ENCODE results near the gene AHRR.
A peak's percentile ranks its signal among the peaks of the same experiment; 100 is the strongest.
"Not testable (repeated sequence)": the region's sequence is repeated elsewhere in the genome, so short reads cannot be mapped to it uniquely, and the experiment has no call there.

Gene AHRR

DNA sequence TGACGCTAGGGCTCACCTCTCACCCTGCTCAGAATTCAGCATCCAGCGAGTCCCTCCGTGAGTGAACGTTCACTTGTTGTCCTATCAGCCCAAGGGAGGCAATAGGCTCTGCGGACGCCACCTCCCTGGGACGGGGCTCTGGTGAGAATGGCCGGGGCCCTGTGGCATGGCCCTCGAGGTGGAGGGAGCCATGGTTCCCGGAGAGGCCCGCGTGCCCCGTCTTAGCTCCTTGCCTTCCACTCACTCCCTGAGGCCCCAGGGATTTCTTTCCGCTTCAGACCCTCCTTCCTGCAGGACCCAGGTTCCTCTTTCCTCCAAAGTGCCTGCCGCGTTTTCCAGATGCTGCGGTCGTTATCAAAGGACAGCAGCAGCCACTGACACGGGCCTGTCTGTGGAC lies 142.9 kb downstream of the AHRR start:
- DNase-seq: no peak

DNA sequence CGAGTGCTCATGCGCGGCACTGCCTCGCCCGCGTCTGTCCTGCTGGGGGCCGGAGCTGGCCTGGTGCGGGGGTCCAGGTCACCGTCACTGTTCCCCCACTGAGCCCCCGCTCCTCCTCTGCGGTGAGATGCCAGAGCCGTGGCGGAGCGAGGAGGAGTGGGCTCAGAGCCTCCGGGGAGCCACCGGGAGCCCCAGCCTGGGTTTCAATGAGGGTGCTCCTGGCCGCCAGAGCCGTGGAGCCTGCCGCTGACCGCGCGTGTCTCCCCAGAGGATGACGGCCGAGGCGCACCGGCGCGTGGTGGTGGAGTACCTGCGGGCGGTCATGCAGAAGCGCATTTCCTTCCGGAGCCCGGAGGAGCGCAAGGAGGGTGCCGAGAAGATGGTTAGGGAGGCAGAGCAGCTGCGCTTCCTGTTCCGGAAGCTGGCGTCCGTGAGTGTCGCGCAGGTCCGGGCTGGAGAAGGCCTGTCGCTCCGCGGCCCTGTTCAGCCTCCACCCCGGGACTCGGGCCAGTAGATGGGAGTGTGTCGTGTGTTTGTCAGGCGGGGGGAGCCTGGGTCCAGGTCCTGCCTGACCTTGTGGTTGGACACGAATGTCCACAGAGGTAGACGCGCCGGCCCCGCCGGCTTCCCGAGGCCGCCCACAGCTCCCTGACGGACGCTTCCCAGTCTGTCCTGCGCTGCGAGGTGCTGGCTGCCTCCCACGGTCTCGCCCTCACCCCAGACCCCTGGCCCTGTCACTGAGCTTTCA lies 143.5 kb downstream of the AHRR start:
- DNase-seq: no peak

DNA sequence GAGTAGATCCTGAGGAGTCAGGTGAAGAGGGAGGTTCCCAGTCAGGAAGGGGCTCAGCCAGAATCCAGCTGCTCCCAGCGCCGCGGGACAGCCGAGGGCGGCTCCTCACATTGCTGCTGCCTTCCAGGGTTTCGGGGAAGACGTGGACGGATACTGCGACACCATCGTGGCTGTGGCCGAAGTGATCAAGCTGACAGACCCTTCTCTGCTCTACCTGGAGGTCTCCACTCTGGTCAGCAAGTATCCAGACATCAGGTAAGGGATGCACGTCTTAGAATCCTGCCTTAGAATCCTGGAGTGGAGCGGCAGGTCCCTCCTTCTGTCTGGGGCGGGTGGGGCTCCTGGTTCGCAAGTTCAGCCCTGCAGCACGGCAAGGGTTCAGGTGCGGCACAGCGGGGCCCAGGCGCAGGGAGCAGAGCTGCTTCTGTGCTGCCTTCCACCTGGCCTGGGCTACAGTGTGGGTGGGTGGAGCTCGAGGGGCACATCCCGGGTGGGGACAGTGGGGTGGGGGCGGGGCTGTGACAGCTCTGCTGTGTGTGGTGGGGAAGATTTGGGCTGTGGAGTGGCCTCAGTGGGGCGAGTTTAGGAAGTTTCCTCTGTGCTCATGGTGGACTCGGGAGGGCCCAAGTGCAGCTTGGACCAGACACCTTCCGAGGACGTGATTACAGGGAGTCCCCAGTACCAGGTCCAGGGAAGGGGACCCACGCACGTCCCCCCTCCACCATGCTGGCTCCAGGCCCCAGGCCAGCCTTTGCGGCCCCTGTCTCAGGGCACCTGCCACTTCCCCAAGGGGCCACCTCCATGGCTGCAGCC lies 144.3 kb downstream of the AHRR start:
- no peak for DNase-seq

DNA sequence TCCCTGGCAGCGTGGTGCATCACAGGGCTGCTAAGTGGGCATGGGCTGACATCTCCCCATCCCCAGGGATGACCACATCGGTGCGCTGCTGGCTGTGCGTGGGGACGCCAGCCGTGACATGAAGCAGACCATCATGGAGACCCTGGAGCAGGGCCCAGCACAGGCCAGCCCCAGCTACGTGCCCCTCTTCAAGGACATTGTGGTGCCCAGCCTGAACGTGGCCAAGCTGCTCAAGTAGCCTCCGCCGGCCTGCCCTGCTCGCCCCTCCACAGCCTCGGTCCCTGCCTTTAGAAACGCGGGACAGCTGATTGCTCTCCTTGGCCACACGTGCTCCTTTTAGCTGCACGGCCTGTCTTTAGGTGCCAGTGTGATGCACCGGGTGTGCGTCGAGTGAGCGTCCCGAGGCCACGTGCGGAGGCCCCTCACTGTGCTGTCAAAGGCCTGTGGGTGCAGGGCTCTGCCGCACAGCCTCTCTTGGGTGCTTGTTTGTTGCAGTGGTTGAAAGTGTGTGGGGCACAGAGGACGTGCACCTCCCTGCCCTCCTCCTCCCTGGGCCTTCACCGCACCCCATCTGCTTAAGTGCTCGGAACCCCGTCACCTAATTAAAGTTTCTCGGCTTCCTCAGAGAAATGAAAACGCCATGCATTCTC lies 145.3 kb downstream of the AHRR start:
- DNase-seq: no peak

DNA sequence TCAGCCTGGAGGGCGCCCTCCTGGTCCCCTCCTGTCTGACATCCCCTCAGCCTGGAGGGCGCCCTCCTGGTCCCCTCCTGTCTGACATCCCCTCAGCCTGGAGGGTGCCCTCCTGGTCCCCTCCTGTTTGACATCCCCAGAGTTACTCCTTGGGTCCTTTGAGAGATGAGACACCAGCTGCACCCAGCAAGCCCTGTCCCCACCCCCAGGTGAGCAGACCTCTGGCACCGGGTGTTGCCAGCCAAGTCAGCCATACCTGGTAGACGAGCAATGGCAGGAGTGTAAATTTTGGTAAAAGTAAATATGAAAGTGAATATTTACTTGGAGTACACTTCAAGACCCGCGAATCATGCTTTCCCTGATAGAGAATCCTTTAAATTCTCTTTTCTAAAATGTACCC lies 146.9 kb downstream of the AHRR start:
- DNase-seq: no peak

DNA sequence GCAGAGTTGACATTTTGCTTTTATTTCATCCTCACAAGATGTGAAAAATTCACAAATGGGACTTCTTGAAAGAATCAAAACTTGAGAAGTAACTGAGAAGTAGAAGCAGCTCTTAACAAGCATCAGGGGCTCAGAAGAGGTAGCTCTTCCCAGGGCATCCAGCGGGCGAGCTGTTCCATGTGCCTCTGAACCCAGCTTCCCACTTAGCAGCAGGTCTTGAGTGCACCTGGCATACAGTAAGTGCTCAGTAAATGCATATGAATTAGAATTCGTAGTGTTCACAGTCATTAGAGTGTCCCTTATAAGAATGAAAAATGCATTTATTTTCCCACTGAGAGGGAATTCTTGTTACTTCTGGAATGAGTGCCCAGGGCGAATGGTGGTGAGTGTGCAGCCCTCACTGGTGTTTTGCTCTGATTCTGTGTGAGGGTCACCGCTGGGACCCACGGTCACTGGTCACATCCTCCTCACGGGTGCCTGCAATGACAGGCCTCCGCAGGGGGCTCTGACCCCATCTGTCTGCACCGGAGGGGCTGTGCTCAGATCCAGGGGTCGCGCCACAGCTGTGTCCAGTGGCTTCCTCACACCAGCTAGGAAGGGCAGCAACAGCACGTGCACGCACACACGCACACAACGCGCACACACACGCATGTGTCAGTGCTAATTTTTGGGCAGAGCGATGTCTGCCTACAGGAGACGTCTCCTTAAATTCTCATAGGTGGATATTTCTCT lies 148.4 kb downstream of the AHRR start:
- no peak for DNase-seq

DNA sequence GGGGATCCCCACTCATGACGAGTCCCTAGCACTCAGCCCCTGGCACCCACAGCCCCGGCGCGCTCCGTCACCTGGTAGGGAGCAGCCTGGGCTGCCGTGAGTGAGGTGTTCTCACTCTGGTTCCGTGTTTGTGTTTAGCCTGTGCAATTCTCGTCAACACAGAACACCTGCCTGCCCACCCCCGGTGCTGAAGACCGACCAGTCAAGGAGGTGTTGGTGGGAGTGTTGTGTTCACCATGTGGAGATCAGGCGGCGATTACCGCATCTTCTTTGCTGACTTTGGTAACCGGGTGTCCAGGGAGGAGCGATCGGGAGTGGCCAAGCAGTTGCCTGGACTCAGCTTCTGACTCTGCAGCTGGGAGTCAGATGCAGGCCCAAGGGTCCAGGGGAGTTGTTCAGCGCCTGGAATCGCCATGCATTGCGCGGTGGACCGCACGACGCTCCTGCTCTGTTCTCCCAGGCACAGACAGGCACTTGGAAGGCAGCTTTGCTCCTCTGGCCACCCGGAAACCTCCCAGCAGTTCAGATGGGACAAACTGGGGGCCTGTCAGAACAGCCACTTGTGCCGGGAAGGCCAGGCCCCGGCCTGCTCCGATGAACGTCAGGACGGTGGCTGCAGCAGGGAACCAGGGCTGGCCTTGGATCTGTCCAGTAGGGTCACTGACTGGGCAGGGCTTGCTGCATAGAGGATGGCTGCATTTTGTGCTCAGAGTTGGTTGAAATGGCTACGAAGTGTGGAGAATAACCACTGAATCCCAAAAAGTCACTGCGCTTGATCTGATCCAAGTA lies 149.6 kb downstream of the AHRR start:
- no peak for DNase-seq

DNA sequence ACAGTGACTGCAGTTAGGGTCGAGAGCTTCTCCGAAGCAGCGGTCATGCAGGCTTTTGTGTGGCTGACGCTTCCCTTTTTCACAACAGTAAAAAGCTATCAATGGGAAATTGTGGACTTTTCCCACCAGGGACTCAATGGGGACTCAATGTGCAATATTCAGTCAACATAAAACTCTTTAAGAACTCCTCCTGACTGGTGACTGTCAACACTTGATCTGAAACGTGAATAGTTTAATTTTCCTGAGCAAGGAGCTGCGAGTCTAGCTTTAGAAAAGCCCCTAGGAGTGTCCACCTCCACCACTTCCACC lies 150.2 kb downstream of the AHRR start:
- no peak for DNase-seq

DNA sequence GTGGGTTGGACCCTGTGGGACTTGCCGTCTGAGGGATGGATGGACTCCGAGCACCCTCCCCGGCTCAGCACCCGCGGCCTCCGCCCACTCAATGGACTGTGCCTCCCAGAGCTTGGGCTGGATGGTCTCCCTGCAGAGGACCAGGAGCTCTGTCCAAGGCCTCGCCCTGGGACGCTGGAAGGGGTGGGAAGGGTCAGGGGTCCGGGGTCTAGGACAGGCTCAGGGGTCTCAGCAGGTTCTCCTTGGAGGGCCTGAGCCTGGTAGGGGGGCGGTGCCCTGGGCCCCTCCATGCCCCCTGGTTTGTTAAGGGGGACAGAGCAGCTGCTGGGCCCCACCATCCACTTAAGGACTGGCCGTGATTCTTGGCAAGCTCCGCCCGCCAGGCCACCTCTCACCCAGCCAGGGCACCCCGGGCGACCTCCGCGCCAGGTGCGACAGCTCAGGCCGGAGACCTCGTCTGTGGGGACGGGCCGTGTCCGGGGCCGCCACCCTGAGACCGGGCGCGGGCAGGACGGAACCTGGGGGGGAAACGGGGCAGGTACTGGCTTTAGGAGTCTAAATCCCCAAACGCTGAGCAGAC lies 150.7 kb downstream of the AHRR start:
- DNase-seq: no peak

DNA sequence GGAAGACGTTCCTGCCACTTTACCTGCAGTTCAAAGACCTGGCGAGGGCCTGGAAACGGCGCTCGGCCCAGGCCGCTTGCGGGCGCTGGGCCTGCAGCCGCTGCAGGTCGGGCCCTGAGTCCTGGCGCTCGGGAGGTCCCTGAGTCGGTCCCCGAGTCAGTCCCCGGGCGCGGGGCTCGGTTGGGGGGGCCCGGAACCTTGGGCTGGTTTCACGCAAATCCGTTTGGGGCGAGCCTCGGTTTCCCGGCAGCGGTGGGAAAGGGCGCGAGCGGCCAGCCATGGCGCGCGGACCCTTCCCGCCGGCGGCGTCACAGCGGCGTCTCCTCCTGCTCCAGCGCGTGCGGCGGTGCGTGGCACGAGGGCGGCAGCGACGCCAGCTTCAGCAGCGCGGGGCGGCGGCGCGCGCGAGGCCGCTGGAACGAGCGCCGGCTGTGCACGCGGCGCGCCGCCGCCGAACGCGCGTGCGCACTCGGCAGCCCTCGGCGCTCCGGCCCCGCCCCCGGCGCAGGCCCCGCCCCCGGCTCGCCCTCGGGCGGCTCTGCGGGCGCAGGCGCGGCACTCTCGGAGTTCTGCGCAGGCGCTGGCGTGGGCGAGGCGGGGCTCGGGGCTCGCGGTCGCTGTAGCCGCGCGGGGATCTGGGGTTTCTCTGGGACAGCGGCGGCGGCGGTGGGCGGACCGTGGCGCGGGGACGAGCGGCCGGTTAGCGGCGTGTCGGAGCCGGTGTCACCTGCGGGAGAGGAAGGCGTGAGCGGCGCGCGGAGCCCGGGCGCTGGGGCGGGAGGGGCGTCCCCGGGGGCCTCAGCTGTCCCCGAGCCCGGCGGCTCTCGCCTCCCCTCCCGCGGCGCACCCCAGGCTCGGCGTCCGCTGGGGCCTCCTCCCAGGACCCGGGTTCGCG lies 151.4 kb downstream of the AHRR start:
- DNase-seq: peak; percentile 77 to 81

DNA sequence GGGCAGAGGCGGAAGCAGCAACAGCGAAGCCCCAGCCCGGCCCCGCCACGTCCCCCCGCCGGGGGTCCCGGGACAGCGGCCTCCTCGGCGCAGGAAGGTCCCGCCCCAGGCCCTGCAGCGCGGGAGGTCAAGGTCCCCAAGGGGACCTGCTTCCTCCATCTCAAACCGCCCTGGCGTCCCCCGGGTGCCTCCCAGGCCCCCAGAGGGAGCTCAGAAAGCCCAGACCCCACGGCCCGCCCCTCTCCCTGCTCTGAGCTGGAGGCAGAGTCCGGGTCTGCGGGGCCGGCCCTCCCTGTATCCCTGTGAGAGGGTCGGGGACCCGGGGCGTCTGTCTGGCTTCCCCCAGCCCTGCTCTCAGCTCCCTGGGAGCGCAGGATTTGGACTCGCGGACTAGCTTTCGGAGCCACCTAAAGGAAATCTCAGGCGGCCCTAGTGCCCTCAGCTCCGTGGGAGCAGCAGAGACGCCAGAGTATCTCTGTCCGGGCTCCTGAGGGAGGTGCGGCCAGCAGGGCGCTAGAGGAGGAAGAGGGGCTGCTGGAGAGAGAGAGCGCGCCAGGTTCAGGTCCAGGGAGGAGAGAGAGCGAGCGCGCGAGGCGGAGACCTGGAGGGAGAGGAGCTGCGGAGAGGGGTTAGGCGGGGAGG lies 152.2 kb downstream of the AHRR start:
- DNase-seq: peak in 1 of 2 donors; percentile 33

DNA sequence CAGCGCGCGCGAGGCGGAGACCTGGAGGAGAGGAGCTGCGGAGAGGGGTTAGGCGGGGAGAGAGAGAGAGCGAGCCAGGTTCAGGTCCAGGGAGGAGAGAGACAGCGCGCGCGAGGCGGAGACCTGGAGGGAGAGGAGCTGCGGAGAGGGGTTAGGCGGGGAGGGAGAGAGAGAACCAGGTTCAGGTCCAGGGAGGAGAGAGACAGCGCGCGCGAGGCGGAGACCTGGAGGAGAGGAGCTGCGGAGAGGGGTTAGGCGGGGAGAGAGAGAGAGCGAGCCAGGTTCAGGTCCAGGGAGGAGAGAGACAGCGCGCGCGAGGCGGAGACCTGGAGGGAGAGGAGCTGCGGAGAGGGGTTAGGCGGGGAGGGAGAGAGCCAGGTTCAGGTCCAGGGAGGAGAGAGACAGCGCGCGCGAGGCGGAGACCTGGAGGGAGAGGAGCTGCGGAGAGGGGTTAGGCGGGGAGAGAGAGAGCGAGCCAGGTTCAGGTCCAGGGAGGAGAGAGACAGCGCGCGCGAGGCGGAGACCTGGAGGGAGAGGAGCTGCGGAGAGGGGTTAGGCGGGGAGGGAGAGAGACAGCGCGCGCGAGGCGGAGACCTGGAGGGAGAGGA lies 152.8 kb downstream of the AHRR start:
- not testable (repeated sequence) for DNase-seq

DNA sequence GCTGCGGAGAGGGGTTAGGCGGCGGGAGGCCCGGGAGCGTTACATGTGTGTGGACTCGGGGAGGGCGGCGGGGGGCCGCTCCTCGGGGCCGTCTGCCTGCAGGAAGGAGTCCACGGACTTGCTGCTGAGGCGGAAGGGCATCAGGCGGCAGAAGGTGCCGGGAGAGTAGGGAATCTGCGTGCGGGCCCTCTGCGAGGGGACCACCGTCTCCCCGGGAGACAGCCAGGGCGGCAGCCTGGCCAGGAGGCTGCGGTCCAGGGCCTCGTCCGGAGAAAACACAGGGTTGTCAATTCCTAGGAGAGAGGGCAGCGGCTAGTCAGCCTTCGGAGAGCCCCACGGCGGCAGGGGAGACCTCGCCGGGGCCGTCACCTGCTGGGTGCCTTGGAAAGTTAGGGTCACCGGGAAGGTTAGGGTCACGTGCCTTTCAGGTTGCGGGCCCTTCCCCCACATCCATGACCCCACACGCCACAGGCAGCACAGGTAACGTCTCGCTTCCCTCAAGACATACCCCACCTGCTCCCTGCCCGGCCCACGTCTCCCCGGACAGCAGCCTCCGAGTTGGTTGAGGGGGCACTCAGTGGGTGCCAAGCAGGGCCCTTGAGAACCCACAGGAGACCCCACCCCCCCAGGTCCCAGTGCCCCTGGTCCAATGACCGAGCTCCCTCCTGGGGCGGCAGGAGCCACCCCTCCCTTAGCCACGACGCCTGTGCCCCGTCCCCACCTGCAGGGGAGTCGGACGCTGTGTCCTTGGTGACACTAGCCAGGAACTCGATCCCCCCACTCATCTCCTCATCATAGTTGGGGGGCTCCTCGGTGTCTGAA lies 153.5 kb downstream of the AHRR start:
- DNase-seq: no peak

DNA sequence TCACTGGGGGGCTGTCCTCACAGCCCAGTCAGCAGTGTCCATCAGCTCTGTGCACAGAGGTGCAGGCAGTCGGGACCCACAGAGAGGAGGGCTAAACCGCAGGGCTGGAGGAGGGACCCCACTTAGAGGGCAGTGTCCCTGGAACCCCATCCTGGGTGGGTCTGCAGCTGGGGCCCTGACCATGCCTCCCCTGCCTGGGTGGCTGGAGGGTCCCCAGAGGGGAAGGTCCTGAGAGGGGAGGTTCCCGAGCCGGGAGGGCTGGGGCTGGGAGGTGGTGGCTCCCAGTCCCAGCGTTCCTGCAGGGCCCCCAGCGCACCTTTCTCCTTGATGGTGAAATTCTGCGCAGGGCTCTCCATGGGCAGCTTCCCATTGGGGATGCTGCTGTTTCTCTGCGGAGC lies 154.2 kb downstream of the AHRR start:
- DNase-seq: no peak

DNA sequence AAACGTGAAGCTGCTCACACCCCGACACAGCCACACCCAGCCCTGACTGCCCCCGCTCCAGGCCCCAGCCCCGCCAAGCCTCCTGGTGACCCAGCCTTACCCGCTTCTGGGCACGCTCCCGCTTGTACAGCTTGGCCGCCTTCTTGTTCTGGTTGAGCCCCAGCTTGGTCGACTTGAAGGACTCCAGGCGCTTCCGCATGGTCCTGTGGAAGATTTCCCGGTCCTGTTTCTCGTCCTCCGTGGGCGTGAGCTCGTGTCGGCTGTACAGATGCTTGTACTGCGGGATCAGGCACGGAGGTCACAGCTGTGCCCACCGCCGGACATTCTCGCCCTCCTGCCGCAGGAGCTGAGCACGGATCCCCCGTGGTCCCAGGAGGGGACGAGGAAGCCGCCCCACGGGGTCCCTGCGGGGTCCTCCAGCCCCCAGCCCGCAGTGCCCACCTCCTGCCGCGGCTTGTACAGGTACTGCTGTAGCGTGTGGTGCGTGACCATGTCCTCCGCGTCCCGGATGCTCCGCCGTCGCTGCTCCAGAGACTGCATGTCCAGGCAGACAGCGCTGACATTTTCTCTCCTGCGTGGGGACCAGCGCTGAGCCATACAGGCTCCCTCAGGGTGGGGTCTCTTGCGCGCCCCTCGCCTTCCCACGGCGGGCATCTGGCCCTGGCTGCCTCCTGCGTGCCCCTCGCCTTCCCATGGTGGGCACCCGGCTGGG lies 154.7 kb downstream of the AHRR start:
- no peak for DNase-seq

DNA sequence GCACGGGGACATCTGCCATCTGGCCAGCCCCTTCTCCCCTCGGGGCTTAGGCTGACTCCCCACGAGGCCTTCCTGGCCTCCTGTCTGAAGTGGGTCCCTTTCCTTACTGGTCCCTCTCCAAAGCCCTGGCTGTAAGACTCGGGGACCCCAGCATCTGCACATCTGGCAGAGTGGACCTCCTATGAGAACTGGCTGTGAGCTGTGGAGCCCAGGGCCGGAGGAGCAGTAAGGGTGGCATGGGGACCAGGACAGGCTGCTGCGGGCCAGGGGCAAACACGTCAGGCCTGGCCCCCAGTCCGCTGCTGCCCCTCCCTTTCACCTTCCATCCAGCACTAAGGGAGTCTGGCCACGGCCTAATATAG lies 155.3 kb downstream of the AHRR start:
- no peak for DNase-seq

DNA sequence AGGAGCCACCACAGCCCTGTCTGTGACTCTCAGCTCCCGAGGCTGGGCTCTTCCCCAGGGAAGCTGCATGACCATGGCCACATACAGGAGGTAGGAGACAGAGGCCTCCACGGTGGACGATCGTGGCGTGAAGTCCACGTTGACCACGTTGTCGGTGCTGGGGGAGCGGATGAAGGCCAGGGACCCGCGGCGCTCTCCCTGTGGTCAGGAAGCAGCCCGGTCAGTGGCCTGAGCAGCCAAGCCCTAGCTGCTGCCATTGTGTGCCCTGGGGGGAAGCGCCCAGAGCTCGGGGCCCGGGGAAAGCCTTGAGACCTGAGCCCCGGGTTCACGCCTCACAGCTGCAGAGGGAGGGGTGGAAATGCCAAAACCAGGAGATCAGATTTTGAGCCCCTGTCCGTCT lies 155.7 kb downstream of the AHRR start:
- DNase-seq: no peak

DNA sequence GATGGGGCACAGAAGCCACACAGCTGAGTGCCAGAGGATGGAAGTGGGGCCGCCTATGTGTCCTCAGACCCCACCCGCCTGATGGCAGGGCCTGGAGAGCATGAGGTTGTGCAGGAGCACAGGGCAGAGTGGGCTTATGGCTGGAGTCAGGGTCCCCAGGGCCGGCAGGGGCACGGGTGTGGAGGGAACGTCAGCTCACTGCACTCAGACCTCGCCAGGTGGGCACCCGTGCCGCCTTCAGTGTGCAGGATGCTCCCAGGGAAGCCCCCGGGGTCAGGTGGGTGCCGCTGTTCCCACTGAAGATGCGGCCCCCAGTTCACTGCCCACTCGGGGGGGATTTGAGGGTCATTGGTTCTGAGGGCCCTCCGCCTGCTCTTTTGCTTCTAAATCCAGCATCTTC lies 156.4 kb downstream of the AHRR start:
- no peak for DNase-seq

Measured in hippocampal formation (tissue), 2 donors.